ENCODE measurements around the gene RBM38.

Gene RBM38

DNA sequence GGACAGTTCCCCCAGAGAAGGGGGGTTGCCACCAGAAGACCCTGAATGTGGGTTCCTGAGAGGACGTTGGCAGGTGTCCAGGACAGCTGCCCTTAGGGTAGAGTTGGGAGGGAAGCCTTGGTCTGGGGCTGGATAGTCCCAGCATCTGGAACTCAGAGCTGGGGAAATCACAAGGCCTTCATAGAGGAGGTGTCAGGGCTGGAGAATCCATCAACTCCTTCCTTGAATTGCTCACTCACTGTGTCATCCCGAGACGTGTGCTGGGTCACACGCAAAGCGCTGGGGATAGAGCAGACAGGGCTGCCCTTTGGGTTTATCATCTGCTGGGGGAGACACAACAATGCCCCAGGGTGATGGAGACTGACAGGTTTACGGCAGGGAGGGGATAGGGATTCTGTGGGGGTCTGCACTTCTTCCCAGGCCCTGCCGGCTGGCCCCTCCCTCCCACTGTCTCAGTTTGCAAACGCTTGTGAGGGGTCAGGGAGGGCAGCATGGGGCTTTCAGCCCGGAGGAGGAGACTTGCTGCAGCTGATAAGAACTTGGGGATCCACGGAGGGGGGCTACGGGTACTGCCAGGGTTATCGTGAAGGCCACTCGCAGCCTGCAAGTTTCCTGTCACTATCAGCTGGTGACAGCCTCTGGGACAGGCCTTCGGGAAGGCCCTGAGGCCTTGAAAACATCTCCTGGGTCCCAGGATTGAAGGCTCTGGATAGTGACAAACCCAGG lies 18.6 kb downstream of the RBM38 start:
- TF ChIP-seq, protein P1, sequence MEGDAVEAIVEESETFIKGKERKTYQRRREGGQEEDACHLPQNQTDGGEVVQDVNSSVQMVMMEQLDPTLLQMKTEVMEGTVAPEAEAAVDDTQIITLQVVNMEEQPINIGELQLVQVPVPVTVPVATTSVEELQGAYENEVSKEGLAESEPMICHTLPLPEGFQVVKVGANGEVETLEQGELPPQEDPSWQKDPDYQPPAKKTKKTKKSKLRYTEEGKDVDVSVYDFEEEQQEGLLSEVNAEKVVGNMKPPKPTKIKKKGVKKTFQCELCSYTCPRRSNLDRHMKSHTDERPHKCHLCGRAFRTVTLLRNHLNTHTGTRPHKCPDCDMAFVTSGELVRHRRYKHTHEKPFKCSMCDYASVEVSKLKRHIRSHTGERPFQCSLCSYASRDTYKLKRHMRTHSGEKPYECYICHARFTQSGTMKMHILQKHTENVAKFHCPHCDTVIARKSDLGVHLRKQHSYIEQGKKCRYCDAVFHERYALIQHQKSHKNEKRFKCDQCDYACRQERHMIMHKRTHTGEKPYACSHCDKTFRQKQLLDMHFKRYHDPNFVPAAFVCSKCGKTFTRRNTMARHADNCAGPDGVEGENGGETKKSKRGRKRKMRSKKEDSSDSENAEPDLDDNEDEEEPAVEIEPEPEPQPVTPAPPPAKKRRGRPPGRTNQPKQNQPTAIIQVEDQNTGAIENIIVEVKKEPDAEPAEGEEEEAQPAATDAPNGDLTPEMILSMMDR (IDR thresholded peaks at IDR 0.05; ENCODE audit: control insufficient read depth, extremely low read depth, insufficient read depth) = no peak
- H3K4me3 ChIP-seq (ENCODE audit: low read depth, low read length) = no peak overlapping the region
- DNase-seq (ENCODE audit: low read depth) = no peak

DNA sequence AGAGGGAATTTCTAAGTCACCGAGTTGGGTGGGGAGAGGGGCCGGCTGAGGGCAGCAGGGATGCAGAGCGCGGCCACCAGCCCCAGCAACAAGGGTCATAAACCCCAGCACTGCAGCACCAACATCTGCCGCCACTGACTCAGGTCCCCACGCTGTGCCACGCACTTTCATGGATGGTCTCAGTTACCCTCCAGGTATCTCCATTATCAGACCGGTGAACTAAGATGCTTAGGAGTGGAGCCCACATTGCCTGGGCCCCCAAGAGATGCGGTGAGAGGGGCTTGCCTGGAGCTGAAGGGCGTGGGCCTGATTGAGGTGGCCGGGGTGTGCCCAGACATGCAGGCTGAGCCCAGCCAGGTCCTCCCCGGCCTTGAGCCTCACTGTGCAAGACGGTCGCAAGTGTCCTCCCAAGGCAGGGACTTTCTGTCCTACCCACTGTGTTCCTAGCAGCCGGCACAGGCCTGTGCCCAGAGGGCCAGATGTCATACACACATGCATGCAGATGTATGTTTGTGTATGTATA lies 19.3 kb downstream of the RBM38 start:
- H3K4me3 ChIP-seq (ENCODE audit: low read depth, low read length) = no peak overlapping the region
- no peak for DNase-seq (ENCODE audit: low read depth)
- TF ChIP-seq, protein P1 (IDR thresholded peaks at IDR 0.05; ENCODE audit: control insufficient read depth, extremely low read depth, insufficient read depth) = no peak

DNA sequence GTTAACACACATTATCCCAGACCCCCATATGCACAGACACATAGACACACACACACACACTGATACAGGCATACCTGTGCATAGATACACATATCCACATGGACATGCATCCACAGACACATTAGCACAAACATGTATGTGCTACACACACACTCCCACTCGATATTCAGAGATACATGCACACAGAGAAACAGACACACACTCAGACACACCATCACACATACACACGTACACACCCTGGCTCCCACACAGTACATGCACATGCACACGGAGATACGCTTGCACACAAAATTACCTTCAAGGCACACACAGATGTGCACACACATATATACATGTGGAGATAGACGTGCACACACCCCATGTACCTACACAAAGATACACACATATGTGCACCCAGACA lies 19.7 kb downstream of the RBM38 start:
- H3K4me3 ChIP-seq (ENCODE audit: low read depth, low read length) = no peak overlapping the region
- TF ChIP-seq, protein P1 (IDR thresholded peaks at IDR 0.05; ENCODE audit: control insufficient read depth, extremely low read depth, insufficient read depth) = no peak
- no peak for DNase-seq (ENCODE audit: low read depth)

GRCh38 chr20:57411406-57412283 lies 20.4 kb downstream of the RBM38 start:
- no peak for DNase-seq (ENCODE audit: low read depth)
- no peak overlapping the region for H3K4me3 ChIP-seq (ENCODE audit: low read depth, low read length)
- TF ChIP-seq, protein P1 (IDR thresholded peaks at IDR 0.05; ENCODE audit: control insufficient read depth, extremely low read depth, insufficient read depth) = no peak

- TF ChIP-seq, protein P1 (IDR thresholded peaks at IDR 0.05; ENCODE audit: control insufficient read depth, extremely low read depth, insufficient read depth) = no peak
- no peak overlapping the region for H3K4me3 ChIP-seq (ENCODE audit: low read depth, low read length)
- no peak for DNase-seq (ENCODE audit: low read depth)
These were observed 21.3 kb downstream of the RBM38 start for GRCh38 chr20:57412347-57413029.

- TF ChIP-seq, protein P1 (IDR thresholded peaks at IDR 0.05; ENCODE audit: control insufficient read depth, extremely low read depth, insufficient read depth) = no peak
- no peak for DNase-seq (ENCODE audit: low read depth)
- H3K4me3 ChIP-seq (ENCODE audit: low read depth, low read length) = no peak overlapping the region
These were observed 22.8 kb downstream of the RBM38 start for GRCh38 chr20:57413986-57414385.
